ENCODE measurements around the gene MERTK. TPM values are rescaled to one million over a fixed set of nuclear protein-coding genes. Genes with fewer than 3 reads are reported as not detected.

The MERTK gene
- total RNA-seq, 1 donor from 2014 or later: 4.3 TPM

GRCh38 chr2:111938392-111938791 lies 40.0 kb downstream of the MERTK start:
- TF ChIP-seq CTCF (conservative IDR thresholded peaks at IDR 0.05; ENCODE audit: low read depth, low read length): no peak
- no peak for DNase-seq (ENCODE audit: low read depth)
- H3K4me3 ChIP-seq (ENCODE audit: low read depth, low read length): no peak overlapping the region

GRCh38 chr2:111940333-111941196 lies 42.2 kb downstream of the MERTK start:
- TF ChIP-seq CTCF (conservative IDR thresholded peaks at IDR 0.05; ENCODE audit: low read depth, low read length): no peak
- no peak for DNase-seq (ENCODE audit: low read depth)
- H3K4me3 ChIP-seq (ENCODE audit: low read depth, low read length): no peak overlapping the region

GRCh38 chr2:111941531-111941930 lies 43.1 kb downstream of the MERTK start:
- no peak overlapping the region for H3K4me3 ChIP-seq (ENCODE audit: low read depth, low read length)
- no peak for TF ChIP-seq CTCF (conservative IDR thresholded peaks at IDR 0.05; ENCODE audit: low read depth, low read length)
- DNase-seq (ENCODE audit: low read depth): no peak

GRCh38 chr2:111944531-111945210 lies 46.3 kb downstream of the MERTK start:
- H3K4me3 ChIP-seq (ENCODE audit: low read depth, low read length): no peak overlapping the region
- no peak for TF ChIP-seq CTCF (conservative IDR thresholded peaks at IDR 0.05; ENCODE audit: low read depth, low read length)
- DNase-seq (ENCODE audit: low read depth): no peak

- H3K4me3 ChIP-seq (ENCODE audit: low read depth, low read length): no peak overlapping the region
- DNase-seq (ENCODE audit: low read depth): no peak
- TF ChIP-seq CTCF (conservative IDR thresholded peaks at IDR 0.05; ENCODE audit: low read depth, low read length): no peak
Observed at GRCh38 chr2:111945444-111946293, 47.3 kb downstream of the MERTK start.

GRCh38 chr2:111946294-111947114 lies 48.1 kb downstream of the MERTK start:
- DNase-seq (ENCODE audit: low read depth): peak; percentile 82
- no peak overlapping the region for H3K4me3 ChIP-seq (ENCODE audit: low read depth, low read length)
- no peak for TF ChIP-seq CTCF (conservative IDR thresholded peaks at IDR 0.05; ENCODE audit: low read depth, low read length)
